NOMO-1 treated with dmso at 0.1 percent for 144 hours (cell line): Measurements from ENCODE around the gene CFAP52.
"Not testable (repeated sequence)": the region's sequence is repeated elsewhere in the genome, so short reads cannot be mapped to it uniquely, and the experiment has no call there.

Experiments
- DNase-seq: peaks from one replicate; lab custom pipeline; 2025; ENCODE audit not compliant: unreplicated experiment; lab: John Stamatoyannopoulos, UW

The CFAP52 gene

GRCh38 chr17:9576521-9577372, at the start of gene CFAP52:
Gene CFAP52 (plus strand): TSS chr17:9576642. CDS start chr17:9576696, 54 bp downstream.
- peak; percentile 21 for DNase-seq

- DNase-seq: no peak
These were observed 48.7 kb upstream of the CFAP52 start for GRCh38 chr17:9527788-9528187.

GRCh38 chr17:9529033-9529700, 47.3 kb upstream of the CFAP52 start:
- DNase-seq: peak; percentile 2

- DNase-seq: no peak
These were observed 45.4 kb upstream of the CFAP52 start for GRCh38 chr17:9531034-9531433.

- no peak for DNase-seq
These were observed 43.7 kb upstream of the CFAP52 start for GRCh38 chr17:9532715-9533114.

GRCh38 chr17:9533441-9533840, 43.0 kb upstream of the CFAP52 start:
- DNase-seq: no peak

- no peak for DNase-seq
These were observed 40.4 kb upstream of the CFAP52 start for GRCh38 chr17:9536061-9536460.

GRCh38 chr17:9537177-9537776, 39.2 kb upstream of the CFAP52 start:
- DNase-seq: no peak

- DNase-seq: peak; percentile 5
These were observed 37.8 kb upstream of the CFAP52 start for GRCh38 chr17:9538626-9539025.

- DNase-seq: no peak
These were observed 34.7 kb upstream of the CFAP52 start for GRCh38 chr17:9541718-9542117.

- DNase-seq: no peak
These were observed 32.2 kb upstream of the CFAP52 start for GRCh38 chr17:9544221-9544620.

GRCh38 chr17:9549215-9549614, 27.2 kb upstream of the CFAP52 start:
- DNase-seq: no peak

GRCh38 chr17:9553181-9553580, 23.3 kb upstream of the CFAP52 start:
- no peak for DNase-seq

- no peak for DNase-seq
These were observed 22.8 kb upstream of the CFAP52 start for GRCh38 chr17:9553596-9553995.

- peak; percentile 25 for DNase-seq
These were observed 21.7 kb upstream of the CFAP52 start for GRCh38 chr17:9554715-9555114.

- no peak for DNase-seq
These were observed 19.2 kb upstream of the CFAP52 start for GRCh38 chr17:9557161-9557755.

GRCh38 chr17:9557857-9558256, 18.6 kb upstream of the CFAP52 start:
- DNase-seq: no peak

- DNase-seq: no peak
These were observed 12.3 kb upstream of the CFAP52 start for GRCh38 chr17:9564104-9564503.

GRCh38 chr17:9566067-9566466, 10.4 kb upstream of the CFAP52 start:
- no peak for DNase-seq

- not testable (repeated sequence) for DNase-seq
These were observed 9.7 kb upstream of the CFAP52 start for GRCh38 chr17:9566739-9567138.

GRCh38 chr17:9568004-9568403, 8.4 kb upstream of the CFAP52 start:
- DNase-seq: no peak
